Activated CD4-positive, alpha-beta T cell treated with anti-CD3 and anti-CD28 coated beads, Interleukin-2, Interleukin-4, amounts not matched to agents 100 ng/mL and 50 ng/mL, durations not matched to agents 16 hours and 8 hours (primary cell): ENCODE results near the gene DEK.
"Not testable (repeated sequence)": the region's sequence is repeated elsewhere in the genome, so short reads cannot be mapped to it uniquely, and the experiment has no call there.

ENCODE experiments used
- DNase-seq: peaks from one replicate; pipeline ENCODE4 v3.0.0-alpha.2; 2020; ENCODE audit warnings: low spot score

The DEK gene

GRCh38 chr6:18203786-18204185 lies 60.5 kb downstream of the DEK start:
- DNase-seq = no peak

DNA sequence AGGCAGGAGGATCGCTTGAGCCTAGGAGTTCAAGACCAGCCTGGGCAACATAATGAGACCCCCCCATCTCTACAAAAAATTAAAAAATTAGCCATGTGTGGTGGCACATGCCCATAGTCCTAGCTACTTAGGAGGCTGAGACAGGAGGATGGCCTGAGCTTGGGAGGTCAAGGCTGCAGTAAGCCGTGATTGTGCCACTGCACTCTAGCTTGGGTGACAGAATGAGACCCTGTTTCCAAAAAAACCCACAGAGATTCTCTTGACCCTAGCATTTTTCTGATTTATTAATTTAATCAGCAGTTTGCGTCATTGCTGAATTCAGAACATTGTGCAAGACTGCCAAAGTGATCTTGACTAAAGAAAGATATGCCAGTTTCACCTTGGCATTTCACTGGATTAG lies 72.3 kb downstream of the DEK start:
- DNase-seq = no peak

GRCh38 chr6:18189196-18189595 lies 75.1 kb downstream of the DEK start:
- DNase-seq = no peak

- no peak for DNase-seq
Observed at GRCh38 chr6:18187701-18188100, 76.6 kb downstream of the DEK start.

DNA sequence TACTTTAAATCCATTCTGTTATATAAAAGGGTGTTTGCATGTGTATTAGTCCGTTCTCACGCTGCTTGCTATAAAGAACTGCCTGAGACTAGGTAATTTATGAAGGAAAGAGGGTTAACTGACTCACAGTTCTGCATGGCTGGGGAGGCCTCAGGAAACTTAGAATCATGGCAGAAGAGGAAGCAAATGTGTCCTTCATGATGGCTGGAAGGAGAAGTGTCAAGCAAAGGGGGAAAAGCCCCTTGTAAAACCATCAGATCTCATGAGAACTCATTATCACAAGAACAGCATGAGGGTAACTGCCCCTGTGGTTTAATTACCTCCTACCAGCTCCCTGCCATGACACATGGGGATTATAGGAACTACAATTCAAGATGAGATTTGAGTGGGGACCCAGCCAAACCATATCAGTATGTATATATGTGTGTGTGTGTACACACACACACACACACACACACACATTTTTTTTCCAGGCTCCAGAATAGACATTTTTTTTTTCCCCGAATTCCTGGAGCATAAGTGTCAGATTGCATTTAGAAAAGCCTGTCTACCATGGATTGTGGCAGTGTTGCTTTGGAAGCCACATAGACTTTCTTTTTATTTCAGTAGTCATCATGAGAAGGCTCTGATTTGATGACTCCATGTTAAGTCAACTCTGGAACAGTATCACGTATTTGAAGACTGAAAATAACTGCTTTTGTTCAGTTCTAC lies 77.6 kb downstream of the DEK start:
- no peak for DNase-seq

DNA sequence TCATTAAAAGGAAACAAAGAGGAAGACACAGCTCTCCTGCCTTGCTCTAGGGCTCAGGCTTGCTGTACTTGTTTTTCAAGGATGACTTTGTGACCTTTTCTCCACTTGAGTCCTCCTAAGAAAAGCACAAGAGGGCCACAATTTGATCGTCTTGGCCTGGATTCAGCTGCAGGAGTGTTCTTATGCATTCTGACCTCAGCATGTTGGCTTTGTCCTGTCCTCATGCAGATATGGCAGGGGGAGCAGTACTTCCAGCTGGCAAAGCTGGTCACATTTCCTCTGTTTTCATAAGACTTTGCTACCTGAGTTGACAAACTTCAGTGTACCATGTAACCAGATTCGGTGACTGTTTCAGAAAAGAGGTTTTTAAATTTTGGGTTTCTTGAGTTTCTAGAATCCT lies 78.3 kb downstream of the DEK start:
- no peak for DNase-seq

DNA sequence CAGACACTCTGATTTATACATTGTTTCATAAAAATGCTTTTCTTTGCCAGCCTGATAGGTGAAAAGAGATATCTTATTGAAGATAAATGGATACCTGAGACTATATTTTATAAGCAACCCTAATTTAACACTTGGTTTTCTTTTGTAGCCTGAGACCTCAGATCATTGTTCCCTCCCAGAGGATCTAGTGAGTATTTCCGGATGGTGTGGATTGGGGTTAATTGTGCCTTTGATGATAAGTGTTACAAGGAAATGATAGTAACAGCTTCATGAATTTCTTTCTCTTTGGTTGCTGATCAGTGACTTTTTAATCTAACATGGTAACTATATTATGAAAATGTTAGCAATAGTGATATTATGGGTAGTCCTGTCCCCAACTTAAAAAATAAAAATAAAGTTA lies 78.7 kb downstream of the DEK start:
- DNase-seq = no peak

DNA sequence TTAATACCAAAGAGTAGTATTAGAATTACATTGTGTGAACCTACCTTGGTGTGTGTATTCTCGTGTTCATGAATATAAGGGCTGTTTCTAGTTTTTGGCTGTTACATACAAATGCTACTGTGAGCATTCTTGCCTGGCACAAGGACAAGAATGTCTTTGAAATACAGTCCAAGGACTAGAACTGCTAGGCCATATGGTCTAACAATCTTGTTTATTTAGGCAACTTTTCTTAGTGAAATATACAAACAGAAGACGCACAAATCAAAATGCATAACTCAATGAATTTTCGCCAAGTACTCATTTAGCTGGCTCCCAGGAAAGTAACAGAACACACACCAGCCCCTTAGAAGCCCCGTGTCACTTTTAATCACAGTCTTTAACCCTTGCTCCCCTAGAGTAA lies 80.6 kb downstream of the DEK start:
- no peak for DNase-seq

- no peak for DNase-seq
Observed at GRCh38 chr6:18182568-18182967, 81.8 kb downstream of the DEK start.

- no peak for DNase-seq
Observed at GRCh38 chr6:18179770-18180356, 84.5 kb downstream of the DEK start.

GRCh38 chr6:18178960-18179615 lies 85.2 kb downstream of the DEK start:
- DNase-seq = no peak

DNA sequence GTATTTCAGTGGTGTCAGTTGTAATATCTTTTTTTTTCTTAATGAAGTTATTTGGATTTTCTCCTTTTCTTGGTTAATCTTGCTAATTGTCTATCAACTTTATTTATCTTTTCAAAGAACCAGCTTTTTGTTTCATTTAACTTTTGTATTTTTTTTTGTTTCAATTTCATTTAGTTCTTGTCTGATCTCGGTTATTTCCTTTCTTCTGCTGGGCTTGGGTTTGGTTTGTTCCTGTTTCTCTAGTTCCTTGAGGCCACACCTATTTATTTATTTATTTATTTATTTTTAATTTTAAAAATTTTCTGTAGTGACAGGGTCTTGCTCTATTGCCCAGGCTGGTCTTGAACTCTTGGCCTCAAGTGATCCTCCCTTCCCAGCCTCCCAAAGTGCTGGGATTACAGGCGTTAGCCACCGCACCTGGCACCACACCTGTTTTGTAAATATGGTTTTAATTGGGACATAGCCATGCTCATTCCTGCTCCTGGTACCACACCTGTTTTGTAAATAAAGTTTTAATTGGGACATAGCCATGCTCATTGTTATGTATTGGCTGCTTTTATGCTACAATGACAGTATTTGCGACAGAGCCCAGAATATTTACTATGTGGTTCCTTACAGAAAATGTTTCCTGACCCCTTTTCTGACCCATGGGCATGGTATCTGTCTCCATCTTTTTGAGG lies 86.9 kb downstream of the DEK start:
- no peak for DNase-seq

GRCh38 chr6:18176198-18176597 lies 88.1 kb downstream of the DEK start:
- DNase-seq = not testable (repeated sequence)
